WTC11 (cell line): ENCODE measurements around the gene MAU2.

Experiments used
- FOXJ3 ChIP-seq: sonication (generic); formaldehyde crosslinking; IDR thresholded peaks from 2 replicates; pipeline ENCODE4 v1.9.0; 2021; ENCODE audit warnings: missing genetic modification reagents, mild to moderate bottlenecking, borderline replicate concordance
- NR1H2 ChIP-seq: sonication (generic); formaldehyde crosslinking; IDR thresholded peaks from 2 replicates; pipeline ENCODE4 v1.9.0; 2021; ENCODE audit warnings: mild to moderate bottlenecking, moderate library complexity, missing genetic modification reagents
- NR2C2 ChIP-seq: sonication (generic); formaldehyde crosslinking; IDR thresholded peaks from 2 replicates; pipeline ENCODE4 v1.8.0; 2022; ENCODE audit warnings: mild to moderate bottlenecking, missing genetic modification reagents
- SMAD4 ChIP-seq: sonication (generic); formaldehyde crosslinking; IDR thresholded peaks from 2 replicates; pipeline ENCODE4 v1.8.0; 2022; ENCODE audit warnings: mild to moderate bottlenecking, missing genetic modification reagents
- TP53 ChIP-seq: sonication (generic); formaldehyde crosslinking; IDR thresholded peaks from 2 replicates; pipeline ENCODE4 v1.8.1; 2023; ENCODE audit warnings: mild to moderate bottlenecking, missing genetic modification reagents
- ZNF138 ChIP-seq: sonication (generic); formaldehyde crosslinking; conservative IDR thresholded peaks from 2 replicates; pipeline ENCODE4 v1.8.1; 2022; ENCODE audit warnings: mild to moderate bottlenecking, moderate library complexity, missing genetic modification reagents
- TF ChIP-seq, protein P1 (sequence below): fragments of 200-600 bp; IDR thresholded peaks from 2 replicates; pipeline ENCODE4 v1.8.0; 2022; ENCODE audit warnings: antibody characterized with exemption
- TF ChIP-seq, protein P2 (sequence below): sonication (generic); formaldehyde crosslinking; IDR thresholded peaks from 2 replicates; pipeline ENCODE4 v1.8.1; 2022; ENCODE audit warnings: mild to moderate bottlenecking, missing genetic modification reagents, moderate library complexity, borderline replicate concordance
- TF ChIP-seq, protein P3 (sequence below): sonication (generic); formaldehyde crosslinking; IDR thresholded peaks from 2 replicates; pipeline ENCODE4 v1.8.1; 2023; ENCODE audit warnings: mild to moderate bottlenecking, missing genetic modification reagents, moderate library complexity
- TF ChIP-seq, protein P4 (sequence below): fragments of 250-450 bp; sonication (Bioruptor Pico); IDR thresholded peaks from 2 replicates; pipeline ENCODE4 v1.9.0; 2021; ENCODE audit warnings: mild to moderate bottlenecking
- TF ChIP-seq, protein P5 (sequence below): sonication (generic); formaldehyde crosslinking; IDR thresholded peaks from 2 replicates; pipeline ENCODE4 v1.8.1; 2023; ENCODE audit warnings: mild to moderate bottlenecking, missing genetic modification reagents, moderate library complexity
- TF ChIP-seq, protein P6 (sequence below): sonication (generic); formaldehyde crosslinking; IDR thresholded peaks from 2 replicates; pipeline ENCODE4 v1.8.0; 2022; ENCODE audit warnings: mild to moderate bottlenecking, missing genetic modification reagents

DNA sequence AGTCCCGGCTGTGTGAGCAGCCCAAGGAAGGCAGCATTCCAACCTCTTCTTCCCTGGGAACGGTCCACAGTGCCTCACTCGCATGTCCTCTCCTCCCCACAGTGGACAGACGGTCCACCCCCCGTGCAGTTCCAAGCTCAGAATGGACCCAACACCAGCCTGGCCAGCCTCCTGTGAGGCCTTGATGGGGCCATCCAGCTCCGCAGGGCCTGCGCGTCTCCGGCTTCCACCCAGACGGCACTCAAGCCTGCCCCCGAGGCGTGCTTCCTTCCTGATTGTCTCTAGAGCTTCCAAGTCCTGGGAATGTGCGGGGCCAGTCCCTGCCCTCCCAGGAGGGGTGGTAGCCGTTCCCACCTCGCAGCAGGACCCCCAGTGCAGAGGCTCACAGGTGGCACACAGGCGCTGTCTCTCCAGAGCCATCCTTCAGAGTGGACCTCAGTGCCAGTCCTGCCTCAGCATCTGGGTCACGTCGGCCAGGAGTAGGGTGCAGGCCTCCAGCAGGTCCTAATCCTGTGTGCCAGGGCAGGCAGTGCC is 35.0 kb downstream of the MAU2 start:
- TF ChIP-seq, protein P1, sequence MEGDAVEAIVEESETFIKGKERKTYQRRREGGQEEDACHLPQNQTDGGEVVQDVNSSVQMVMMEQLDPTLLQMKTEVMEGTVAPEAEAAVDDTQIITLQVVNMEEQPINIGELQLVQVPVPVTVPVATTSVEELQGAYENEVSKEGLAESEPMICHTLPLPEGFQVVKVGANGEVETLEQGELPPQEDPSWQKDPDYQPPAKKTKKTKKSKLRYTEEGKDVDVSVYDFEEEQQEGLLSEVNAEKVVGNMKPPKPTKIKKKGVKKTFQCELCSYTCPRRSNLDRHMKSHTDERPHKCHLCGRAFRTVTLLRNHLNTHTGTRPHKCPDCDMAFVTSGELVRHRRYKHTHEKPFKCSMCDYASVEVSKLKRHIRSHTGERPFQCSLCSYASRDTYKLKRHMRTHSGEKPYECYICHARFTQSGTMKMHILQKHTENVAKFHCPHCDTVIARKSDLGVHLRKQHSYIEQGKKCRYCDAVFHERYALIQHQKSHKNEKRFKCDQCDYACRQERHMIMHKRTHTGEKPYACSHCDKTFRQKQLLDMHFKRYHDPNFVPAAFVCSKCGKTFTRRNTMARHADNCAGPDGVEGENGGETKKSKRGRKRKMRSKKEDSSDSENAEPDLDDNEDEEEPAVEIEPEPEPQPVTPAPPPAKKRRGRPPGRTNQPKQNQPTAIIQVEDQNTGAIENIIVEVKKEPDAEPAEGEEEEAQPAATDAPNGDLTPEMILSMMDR = no peak
- TF ChIP-seq, protein P2, sequence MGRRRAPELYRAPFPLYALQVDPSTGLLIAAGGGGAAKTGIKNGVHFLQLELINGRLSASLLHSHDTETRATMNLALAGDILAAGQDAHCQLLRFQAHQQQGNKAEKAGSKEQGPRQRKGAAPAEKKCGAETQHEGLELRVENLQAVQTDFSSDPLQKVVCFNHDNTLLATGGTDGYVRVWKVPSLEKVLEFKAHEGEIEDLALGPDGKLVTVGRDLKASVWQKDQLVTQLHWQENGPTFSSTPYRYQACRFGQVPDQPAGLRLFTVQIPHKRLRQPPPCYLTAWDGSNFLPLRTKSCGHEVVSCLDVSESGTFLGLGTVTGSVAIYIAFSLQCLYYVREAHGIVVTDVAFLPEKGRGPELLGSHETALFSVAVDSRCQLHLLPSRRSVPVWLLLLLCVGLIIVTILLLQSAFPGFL (CRISPR knock-in tag) = no peak
- TF ChIP-seq SMAD4 (CRISPR knock-in tag) = no peak
- no peak for TF ChIP-seq NR1H2
- TF ChIP-seq TP53 = no peak
- TF ChIP-seq, protein P3, sequence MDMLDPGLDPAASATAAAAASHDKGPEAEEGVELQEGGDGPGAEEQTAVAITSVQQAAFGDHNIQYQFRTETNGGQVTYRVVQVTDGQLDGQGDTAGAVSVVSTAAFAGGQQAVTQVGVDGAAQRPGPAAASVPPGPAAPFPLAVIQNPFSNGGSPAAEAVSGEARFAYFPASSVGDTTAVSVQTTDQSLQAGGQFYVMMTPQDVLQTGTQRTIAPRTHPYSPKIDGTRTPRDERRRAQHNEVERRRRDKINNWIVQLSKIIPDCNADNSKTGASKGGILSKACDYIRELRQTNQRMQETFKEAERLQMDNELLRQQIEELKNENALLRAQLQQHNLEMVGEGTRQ (CRISPR knock-in tag) = no peak
- TF ChIP-seq, protein P4, sequence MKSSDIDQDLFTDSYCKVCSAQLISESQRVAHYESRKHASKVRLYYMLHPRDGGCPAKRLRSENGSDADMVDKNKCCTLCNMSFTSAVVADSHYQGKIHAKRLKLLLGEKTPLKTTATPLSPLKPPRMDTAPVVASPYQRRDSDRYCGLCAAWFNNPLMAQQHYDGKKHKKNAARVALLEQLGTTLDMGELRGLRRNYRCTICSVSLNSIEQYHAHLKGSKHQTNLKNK (CRISPR knock-in tag) = no peak
- TF ChIP-seq, protein P5, sequence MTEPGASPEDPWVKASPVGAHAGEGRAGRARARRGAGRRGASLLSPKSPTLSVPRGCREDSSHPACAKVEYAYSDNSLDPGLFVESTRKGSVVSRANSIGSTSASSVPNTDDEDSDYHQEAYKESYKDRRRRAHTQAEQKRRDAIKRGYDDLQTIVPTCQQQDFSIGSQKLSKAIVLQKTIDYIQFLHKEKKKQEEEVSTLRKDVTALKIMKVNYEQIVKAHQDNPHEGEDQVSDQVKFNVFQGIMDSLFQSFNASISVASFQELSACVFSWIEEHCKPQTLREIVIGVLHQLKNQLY (CRISPR knock-in tag) = no peak
- no peak for TF ChIP-seq ZNF138 (CRISPR knock-in tag)
- TF ChIP-seq, protein P6, sequence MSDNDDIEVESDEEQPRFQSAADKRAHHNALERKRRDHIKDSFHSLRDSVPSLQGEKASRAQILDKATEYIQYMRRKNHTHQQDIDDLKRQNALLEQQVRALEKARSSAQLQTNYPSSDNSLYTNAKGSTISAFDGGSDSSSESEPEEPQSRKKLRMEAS (CRISPR knock-in tag) = no peak
- no peak for TF ChIP-seq FOXJ3 (CRISPR knock-in tag)
- TF ChIP-seq NR2C2 = no peak
